ENCODE results near the gene FLVCR2.

DNA sequence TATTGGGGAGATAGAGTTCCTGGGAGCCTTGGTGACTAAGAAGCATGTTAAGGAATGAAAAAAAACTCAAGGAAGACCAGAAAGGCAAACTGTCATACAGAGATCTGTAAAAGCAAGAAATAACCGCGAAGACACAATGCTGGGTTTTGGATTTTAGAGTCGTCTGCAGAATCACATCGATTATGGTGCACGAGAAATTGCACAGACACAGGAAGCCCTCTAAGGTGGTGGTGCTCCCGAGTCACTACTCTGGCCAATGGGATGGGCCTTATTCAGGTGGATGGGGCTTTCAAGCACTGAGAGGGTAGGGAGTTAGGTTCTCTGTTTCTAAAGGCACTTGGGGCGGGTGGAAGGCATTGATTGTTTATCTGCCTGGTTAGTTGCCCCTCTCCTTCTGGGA, 10.3 kb upstream of the FLVCR2 start:
- TF ChIP-seq EZH2phosphoT487 (IDR thresholded peaks at IDR 0.05; ENCODE audit: low read length) = no peak
- TF ChIP-seq, protein P1, sequence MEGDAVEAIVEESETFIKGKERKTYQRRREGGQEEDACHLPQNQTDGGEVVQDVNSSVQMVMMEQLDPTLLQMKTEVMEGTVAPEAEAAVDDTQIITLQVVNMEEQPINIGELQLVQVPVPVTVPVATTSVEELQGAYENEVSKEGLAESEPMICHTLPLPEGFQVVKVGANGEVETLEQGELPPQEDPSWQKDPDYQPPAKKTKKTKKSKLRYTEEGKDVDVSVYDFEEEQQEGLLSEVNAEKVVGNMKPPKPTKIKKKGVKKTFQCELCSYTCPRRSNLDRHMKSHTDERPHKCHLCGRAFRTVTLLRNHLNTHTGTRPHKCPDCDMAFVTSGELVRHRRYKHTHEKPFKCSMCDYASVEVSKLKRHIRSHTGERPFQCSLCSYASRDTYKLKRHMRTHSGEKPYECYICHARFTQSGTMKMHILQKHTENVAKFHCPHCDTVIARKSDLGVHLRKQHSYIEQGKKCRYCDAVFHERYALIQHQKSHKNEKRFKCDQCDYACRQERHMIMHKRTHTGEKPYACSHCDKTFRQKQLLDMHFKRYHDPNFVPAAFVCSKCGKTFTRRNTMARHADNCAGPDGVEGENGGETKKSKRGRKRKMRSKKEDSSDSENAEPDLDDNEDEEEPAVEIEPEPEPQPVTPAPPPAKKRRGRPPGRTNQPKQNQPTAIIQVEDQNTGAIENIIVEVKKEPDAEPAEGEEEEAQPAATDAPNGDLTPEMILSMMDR (IDR thresholded peaks at IDR 0.05; ENCODE audit: low read length) = no peak

Measured in MM.1S (cell line).